Endothelial cell of umbilical vein (primary cell): ENCODE results near the gene TRMT2A. TPM values are rescaled to one million over a fixed set of nuclear protein-coding genes. Genes with fewer than 3 reads are reported as not detected.

ENCODE experiments used
- BruUV-seq: library from RNA; stranded (reverse); fragments of 400-500 nt; replicated peaks from 2 replicates; lab custom pipeline; 2021; lab: Mats Ljungman, UMichigan
- CTCF ChIA-PET: fragments of 300-600, 350-600 bp; sonication (Branson Sonifier 250); formaldehyde crosslinking; loops from one replicate; lab custom pipeline; 2021; ENCODE audit warnings: antibody characterized with exemption, inconsistent platforms; lab: Charles Lee
- POLR2A ChIA-PET: fragments of 300-600, 350-600 bp; sonication (Branson Sonifier 250); formaldehyde crosslinking; loops from one replicate; lab custom pipeline; 2021; ENCODE audit warnings: antibody characterized with exemption, inconsistent platforms; lab: Charles Lee
- DNase-seq: peaks from one replicate; pipeline ENCODE4 v3.0.0-alpha.2; 2011; ENCODE audit warnings: low read depth, low spot score
- FAIRE-seq: peaks from 2 replicates; lab custom pipeline; 2011; peaks lifted over from hg19 to GRCh38; lab: Jason Lieb, UNC
- H2AFZ ChIP-seq: 2 replicates; pipeline ENCODE4 v1.6.0; 2012; ENCODE audit warnings: low read depth, low read length, control low read depth, inconsistent platforms
- H3K27ac ChIP-seq: 2 replicates; pipeline ENCODE4 v1.5.1; 2011; ENCODE audit warnings: low read depth, mild to moderate bottlenecking, control low read depth, low read length, moderate library complexity; ENCODE audit not compliant: insufficient read depth
- H3K27me3 ChIP-seq, 2 experiments: 2 replicates each; pipeline versions ENCODE4 v1.6.0 to v1.6.1; 2011; ENCODE audit warnings: low read length in 2 of 2, mixed read lengths in 1 of 2; ENCODE audit not compliant: control insufficient read depth in 2 of 2, insufficient read depth in 2 of 2
- H3K36me3 ChIP-seq, 2 experiments: 2 replicates in 1 of 2; 3 replicates in 1 of 2; pipeline ENCODE4 v1.5.1; 2011; ENCODE audit warnings: low read length in 2 of 2, mild to moderate bottlenecking in 1 of 2, moderate library complexity in 1 of 2; ENCODE audit not compliant: control insufficient read depth in 2 of 2, insufficient read depth in 2 of 2; ENCODE audit errors: extremely low read depth in 1 of 2
- H3K4me1 ChIP-seq: 3 replicates; pipeline ENCODE4 v1.5.1; 2011; ENCODE audit warnings: mild to moderate bottlenecking, low read length; ENCODE audit not compliant: control insufficient read depth, insufficient read depth; ENCODE audit errors: extremely low read depth
- H3K4me2 ChIP-seq: 2 replicates; pipeline ENCODE4 v1.6.1; 2011; ENCODE audit warnings: low read length, control low read depth, mixed read lengths; ENCODE audit not compliant: insufficient read depth
- H3K4me3 ChIP-seq, 3 experiments: fragments of 200-600 bp in 1 of 3; sonication (generic), shearing (Covaris generic) in 1 of 3; replicated peaks in 1 of 3; 2 replicates each; pipeline ENCODE4 v1.5.1; 2011 to 2016; ENCODE audit warnings: control low read depth in 3 of 3, low read length in 3 of 3, mild to moderate bottlenecking in 2 of 3, inconsistent platforms in 1 of 3, low read depth in 1 of 3, moderate library complexity in 1 of 3; ENCODE audit not compliant: insufficient read depth in 1 of 3
- H3K79me2 ChIP-seq: 2 replicates; pipeline ENCODE4 v1.6.0; 2012; ENCODE audit warnings: low read length, inconsistent platforms; ENCODE audit not compliant: control insufficient read depth, insufficient read depth
- H3K9ac ChIP-seq: replicated peaks from 2 replicates; pipeline ENCODE3; 2011; ENCODE audit warnings: low read length, control low read depth; ENCODE audit not compliant: insufficient read depth; ENCODE audit errors: extremely low read depth
- H3K9me1 ChIP-seq: replicated peaks from 3 replicates; pipeline ENCODE4 v1.6.0; 2011; ENCODE audit warnings: mild to moderate bottlenecking, low read length; ENCODE audit not compliant: control insufficient read depth, insufficient read depth; ENCODE audit errors: extremely low read depth
- H3K9me3 ChIP-seq: replicated peaks from 2 replicates; pipeline ENCODE4 v1.5.1; 2012; ENCODE audit warnings: low read length, inconsistent platforms; ENCODE audit not compliant: control insufficient read depth, insufficient read depth
- H4K20me1 ChIP-seq: replicated peaks from 2 replicates; pipeline ENCODE3; 2011; ENCODE audit warnings: mild to moderate bottlenecking, low read length; ENCODE audit not compliant: control insufficient read depth, insufficient read depth; ENCODE audit errors: extremely low read depth
- EZH2 ChIP-seq: IDR thresholded peaks from 2 replicates; pipeline ENCODE4 v1.6.1; 2012; ENCODE audit warnings: borderline replicate concordance, low read depth, mild to moderate bottlenecking, moderate library complexity, low read length, inconsistent platforms; ENCODE audit not compliant: severe bottlenecking
- FOS ChIP-seq: IDR thresholded peaks from 2 replicates; pipeline ENCODE4 v1.6.1; 2011; ENCODE audit warnings: mild to moderate bottlenecking, low read length, moderate library complexity, borderline replicate concordance; ENCODE audit not compliant: insufficient read depth
- GATA2 ChIP-seq: IDR thresholded peaks from 2 replicates; pipeline ENCODE4 v1.7.0; 2011; ENCODE audit warnings: low read depth, mild to moderate bottlenecking, moderate library complexity, mixed read lengths, low read length; ENCODE audit not compliant: insufficient read length, insufficient read depth
- JUN ChIP-seq: IDR thresholded peaks from 2 replicates; pipeline ENCODE4 v1.6.1; 2011; ENCODE audit warnings: borderline replicate concordance, low read depth; ENCODE audit not compliant: insufficient read length, insufficient read depth
- MYC ChIP-seq: IDR thresholded peaks from one replicate; pipeline ENCODE4 v1.6.1; 2011; ENCODE audit warnings: mild to moderate bottlenecking, low read depth, low read length
- POLR2A ChIP-seq: IDR thresholded peaks from 2 replicates; pipeline ENCODE4 v1.6.1; 2012; ENCODE audit warnings: low read depth, mild to moderate bottlenecking, control low read depth, low read length
- POLR2AphosphoS5 ChIP-seq: IDR thresholded peaks from 2 replicates; pipeline ENCODE4 v1.6.1; 2012; ENCODE audit warnings: low read depth, mild to moderate bottlenecking, control low read depth, low read length, moderate library complexity; ENCODE audit not compliant: insufficient read depth
- dilution Hi-C: fragments of 300-500 bp; cut with MboI; formaldehyde crosslinking; loops from one replicate; pipeline ENCODE4 v1.15.0; 2019; ENCODE audit warnings: low sequenced_read_pairs; ENCODE audit not compliant: extremely low pct_ligation_motif_present
- intact Hi-C: fragments of 100-400 bp; cut with micrococcal nuclease; formaldehyde crosslinking; loops from one replicate; pipeline ENCODE4 v1.10.0; 2022
- polyA plus RNA-seq, 4 experiments: library from polyadenylated mRNA; depleted of rRNA in 3 of 4; stranded (reverse) in 3 of 4; unstranded in 1 of 4; fragments of >200 nt; gene quantifications; 2 replicates each; pipeline versions ENCODE4 v1.2.1 to v1.2.3, GENCODE V29; 2011 to 2012; ENCODE audit warnings: missing spikeins in 1 of 4
- total RNA-seq: library from RNA; stranded (reverse); gene quantifications from 2 replicates; pipeline ENCODE4 v1.2.3, GENCODE V29; 2021
- TF ChIP-seq, protein P1 (sequence below): IDR thresholded peaks from 2 replicates; pipeline ENCODE4 v1.6.1; 2011; ENCODE audit not compliant: insufficient read depth, insufficient read length
- TF ChIP-seq, protein P2 (sequence below), 2 donors: IDR thresholded peaks; 1 replicate in 1 of 2; 2 replicates in 1 of 2; pipeline ENCODE4 v1.5.1; 2011; ENCODE audit warnings: low read length in 2 of 2, mild to moderate bottlenecking in 2 of 2, moderate library complexity in 2 of 2, control low read depth in 1 of 2, inconsistent platforms in 1 of 2, low read depth in 1 of 2; ENCODE audit not compliant: insufficient read depth in 1 of 2; ENCODE audit errors: extremely low read depth in 1 of 2

The TRMT2A gene
- total and polyA plus RNA-seq, 2 donors (not counting 3 experiments of a cell fraction or from before 2014, with no cell fraction given), result 51.2 to 61.9 TPM

DNA sequence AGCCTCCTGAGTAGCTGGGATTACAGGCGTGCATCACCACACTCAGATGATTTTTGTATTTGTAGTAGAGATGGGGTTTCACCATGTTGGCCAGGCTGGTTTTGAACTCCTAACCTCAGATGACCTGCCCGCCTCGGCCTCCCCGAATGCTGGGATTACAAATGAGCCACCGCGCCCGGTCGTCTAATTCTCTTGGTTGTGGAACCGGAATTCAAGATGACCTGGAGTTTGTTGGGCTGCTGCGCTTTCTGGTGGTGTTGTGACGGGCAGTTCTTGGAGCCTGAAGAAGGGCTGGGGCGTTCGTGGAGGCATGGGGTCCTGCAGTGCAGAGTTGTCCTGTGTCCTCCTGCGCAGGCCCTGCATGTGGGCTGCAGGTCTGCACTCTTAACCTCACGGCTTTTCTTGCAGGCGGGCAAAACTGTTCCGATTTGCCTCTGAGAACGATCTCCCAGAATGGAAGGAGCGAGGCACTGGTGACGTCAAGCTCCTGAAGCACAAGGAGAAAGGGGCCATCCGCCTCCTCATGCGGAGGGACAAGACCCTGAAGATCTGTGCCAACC, 4.9 kb upstream of the TRMT2A start:
- Histone ChIP-seq H3K27me3 (no peaks in the 10 kb centered on the region), H3K79me2 (peaks cover 62% of the 10 kb centered on the region), H3K36me3 (peaks cover 12 to 40% of the 10 kb centered on the region in 2 experiments), H3K4me3 (no peak overlapping the region), H3K27ac (no peak overlapping the region), H3K4me2 (no peak overlapping the region), H2AFZ (no peak overlapping the region), H3K9me3 (no peaks in the 10 kb centered on the region), H3K4me1 (peaks cover 14% of the 10 kb centered on the region), H3K9me1 (no peaks in the 10 kb centered on the region), H4K20me1 (no peaks in the 10 kb centered on the region), H3K9ac (no peak overlapping the region)
- intact Hi-C loops, result no loop called here
- TF ChIP-seq FOS, result no peak
- no peak for DNase-seq
- ChIA-PET CTCF (no interaction called here), POLR2A (no interaction called here)
- BruUV-seq, result no TSS peak
- FAIRE-seq, result no peak
- dilution Hi-C loops, result no loop called here

DNA sequence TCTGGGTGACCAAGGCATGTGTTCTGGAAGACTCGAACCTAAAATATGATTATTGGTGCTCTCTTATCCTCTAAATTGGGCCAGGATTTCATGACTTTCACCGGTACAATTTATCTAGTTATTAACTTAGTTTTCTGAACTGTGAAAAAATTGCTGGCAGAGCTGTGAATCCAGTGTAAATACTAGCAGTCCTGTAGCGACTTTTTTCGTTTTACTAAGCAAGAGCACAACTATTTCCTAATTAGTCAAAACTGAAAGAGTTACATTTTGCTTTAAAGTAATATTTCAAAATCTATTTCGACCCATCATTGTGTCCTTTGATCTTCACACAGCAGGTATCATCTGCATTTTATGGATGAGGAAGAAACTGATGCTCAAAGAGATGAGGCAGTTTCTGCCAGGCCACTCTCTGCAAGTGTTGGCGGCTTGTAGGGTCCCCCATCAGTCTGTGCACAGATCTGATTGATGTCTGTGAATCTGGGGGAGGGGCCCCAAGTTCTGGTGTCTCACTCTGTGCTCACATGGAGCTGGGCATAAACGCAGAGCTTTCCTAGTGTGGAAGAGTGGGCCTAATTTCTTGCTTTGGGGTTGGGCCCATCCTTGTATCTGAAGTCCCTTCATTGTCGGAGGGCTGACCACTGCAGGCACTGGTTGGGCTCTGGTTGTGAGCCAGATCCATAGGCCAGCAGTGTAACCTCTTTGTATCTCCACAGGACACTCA, 1.4 kb upstream of the TRMT2A start:
- Histone ChIP-seq H3K9ac (peak overlapping the region; percentile 83), H3K4me3 (peak overlapping the region; percentile 84 to 92 (median 87)), H2AFZ (no peak overlapping the region), H3K36me3 (peaks cover 10 to 22% of the 10 kb centered on the region in 2 experiments), H3K27ac (peak overlapping the region; percentile 55), H3K4me1 (peaks cover 22% of the 10 kb centered on the region), H4K20me1 (no peaks in the 10 kb centered on the region), H3K27me3 (no peaks in the 10 kb centered on the region), H3K9me1 (no peaks in the 10 kb centered on the region), H3K9me3 (no peaks in the 10 kb centered on the region), H3K79me2 (peaks cover 79% of the 10 kb centered on the region), H3K4me2 (peak overlapping the region; percentile 96)
- POLR2A ChIA-PET, result no interaction called here
- TF ChIP-seq, protein P1, sequence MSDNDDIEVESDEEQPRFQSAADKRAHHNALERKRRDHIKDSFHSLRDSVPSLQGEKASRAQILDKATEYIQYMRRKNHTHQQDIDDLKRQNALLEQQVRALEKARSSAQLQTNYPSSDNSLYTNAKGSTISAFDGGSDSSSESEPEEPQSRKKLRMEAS, result no peak
- no peak for TF ChIP-seq GATA2
- TF ChIP-seq EZH2, result no peak
- TF ChIP-seq MYC, result no peak
- TF ChIP-seq FOS, result no peak
- no peak for TF ChIP-seq JUN
- TF ChIP-seq POLR2A, result no peak
- TF ChIP-seq, protein P2, sequence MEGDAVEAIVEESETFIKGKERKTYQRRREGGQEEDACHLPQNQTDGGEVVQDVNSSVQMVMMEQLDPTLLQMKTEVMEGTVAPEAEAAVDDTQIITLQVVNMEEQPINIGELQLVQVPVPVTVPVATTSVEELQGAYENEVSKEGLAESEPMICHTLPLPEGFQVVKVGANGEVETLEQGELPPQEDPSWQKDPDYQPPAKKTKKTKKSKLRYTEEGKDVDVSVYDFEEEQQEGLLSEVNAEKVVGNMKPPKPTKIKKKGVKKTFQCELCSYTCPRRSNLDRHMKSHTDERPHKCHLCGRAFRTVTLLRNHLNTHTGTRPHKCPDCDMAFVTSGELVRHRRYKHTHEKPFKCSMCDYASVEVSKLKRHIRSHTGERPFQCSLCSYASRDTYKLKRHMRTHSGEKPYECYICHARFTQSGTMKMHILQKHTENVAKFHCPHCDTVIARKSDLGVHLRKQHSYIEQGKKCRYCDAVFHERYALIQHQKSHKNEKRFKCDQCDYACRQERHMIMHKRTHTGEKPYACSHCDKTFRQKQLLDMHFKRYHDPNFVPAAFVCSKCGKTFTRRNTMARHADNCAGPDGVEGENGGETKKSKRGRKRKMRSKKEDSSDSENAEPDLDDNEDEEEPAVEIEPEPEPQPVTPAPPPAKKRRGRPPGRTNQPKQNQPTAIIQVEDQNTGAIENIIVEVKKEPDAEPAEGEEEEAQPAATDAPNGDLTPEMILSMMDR (IDR thresholded peaks at IDR 0.05; ENCODE audit: extremely low read depth in 1 of 2, insufficient read depth in 1 of 2, low read depth in 1 of 2, low read length in 2 of 2), result no peak
- no peak for TF ChIP-seq POLR2AphosphoS5
- CTCF ChIA-PET, result interaction anchor here (1.4 kb wide), 1 partner anchor 12 kb away, joined by 4 read pairs; no protein-coding TSS in a partner anchor
- dilution Hi-C loops (no loop called here), intact Hi-C loops (no loop called here)
- BruUV-seq, result TSS peak; percentile 40
- peak; percentile 42 for FAIRE-seq
- DNase-seq, result no peak
